Amygdala (tissue), 56 donors: ENCODE results near the gene FOS.

Experiments used
- DNase-seq, 56 donors: peaks; one replicate each; lab custom pipeline; 2025; lab: John Stamatoyannopoulos, UW

The FOS gene

DNA sequence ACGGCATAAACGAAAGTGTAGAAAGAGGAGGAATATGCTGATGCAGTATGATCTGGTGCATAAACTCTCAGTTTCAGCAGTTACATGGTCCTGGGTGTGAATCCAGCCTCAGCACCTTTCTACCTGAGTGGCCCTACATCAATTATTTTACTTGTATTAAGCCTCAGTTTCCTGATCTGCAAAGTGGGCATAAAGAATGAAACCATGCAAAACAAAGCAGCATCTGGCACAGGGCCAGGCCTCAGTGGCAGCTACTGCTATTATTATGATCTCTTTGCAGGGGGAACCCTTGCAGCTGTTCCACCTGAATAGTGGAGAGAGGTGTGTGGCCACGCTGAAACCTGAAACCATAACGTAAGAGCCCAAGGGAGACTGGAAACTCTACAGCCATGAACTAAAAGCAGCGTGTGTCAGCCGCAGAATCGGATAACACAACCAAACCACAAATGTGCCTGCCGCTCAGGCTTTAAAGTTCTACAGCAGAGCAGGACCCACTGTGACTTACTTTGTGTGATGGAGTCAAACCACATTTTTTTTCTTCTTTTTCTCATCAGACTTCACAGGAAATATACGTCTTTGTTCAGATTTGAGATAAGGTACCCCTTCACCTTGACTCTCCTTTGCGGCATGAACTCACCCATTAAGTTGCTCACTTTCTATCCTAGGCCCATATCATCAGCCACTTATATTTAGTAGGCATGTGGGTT is 29.2 kb upstream of the FOS start:
- DNase-seq: no peak

DNA sequence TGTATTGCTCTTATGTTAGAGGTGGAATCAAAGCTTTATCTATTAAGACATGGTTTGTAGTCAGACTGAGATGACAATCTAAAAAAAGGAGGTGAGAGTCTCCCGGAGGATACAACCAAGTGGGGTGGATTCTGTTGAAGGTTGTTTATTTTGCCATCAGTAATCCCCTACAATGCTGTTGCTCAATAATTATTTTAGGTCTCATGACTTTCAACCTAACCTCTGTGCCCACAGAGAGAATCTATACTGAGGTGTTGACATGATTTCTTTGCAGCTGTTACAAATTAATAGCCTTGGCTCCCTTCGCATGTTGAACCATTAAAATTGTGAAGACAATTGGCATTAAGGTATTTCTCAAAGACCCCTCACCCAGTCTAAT is 28.7 kb upstream of the FOS start:
- DNase-seq: no peak

DNA sequence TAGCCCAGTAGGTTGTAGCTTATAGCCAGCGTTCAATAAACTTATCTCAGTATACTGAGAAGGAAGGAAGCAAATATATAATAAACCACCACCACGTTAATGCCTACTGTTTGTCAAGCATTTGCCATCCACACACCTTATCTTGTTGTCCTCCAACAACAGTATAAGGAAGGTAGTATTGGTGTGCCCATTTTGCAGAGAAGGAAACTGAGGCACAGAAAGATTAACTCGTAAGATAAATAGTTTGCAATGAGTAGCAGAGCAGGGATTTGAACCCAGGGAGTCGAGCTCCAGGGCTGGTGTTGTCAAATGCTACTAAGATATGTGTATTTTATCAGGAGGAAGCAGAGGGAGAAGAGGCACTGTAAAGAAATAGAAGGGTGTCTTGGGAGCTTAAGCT is 27.8 kb upstream of the FOS start:
- DNase-seq: no peak

DNA sequence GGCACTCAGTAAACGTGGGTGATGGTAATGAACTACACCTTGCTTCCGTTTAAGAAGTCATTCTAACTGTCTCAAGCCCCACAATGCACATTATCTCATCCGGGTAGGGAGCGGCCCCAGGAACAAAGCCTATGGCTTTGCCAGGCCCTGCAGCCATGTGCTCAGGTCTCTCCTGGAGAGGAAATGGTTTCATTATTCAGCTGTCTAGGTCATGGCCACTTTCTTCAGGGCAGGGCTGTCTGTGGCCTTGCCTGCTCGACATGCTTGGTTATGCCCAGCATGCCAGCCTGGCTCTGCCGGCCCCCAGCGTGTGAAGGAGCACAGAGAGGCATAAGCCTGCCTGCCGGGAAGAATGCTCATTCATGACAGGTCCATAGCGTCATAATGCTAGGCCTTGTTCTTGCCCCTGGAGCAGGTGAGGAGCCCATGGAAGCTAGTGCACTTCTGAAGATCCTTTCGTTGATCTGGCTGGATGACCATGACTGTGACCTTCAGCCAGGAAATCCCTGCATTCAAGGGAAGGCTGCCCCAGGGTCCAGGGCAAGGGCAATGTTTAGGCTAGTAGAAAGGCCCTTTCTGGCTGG is 26.3 kb upstream of the FOS start:
- no peak for DNase-seq

DNA sequence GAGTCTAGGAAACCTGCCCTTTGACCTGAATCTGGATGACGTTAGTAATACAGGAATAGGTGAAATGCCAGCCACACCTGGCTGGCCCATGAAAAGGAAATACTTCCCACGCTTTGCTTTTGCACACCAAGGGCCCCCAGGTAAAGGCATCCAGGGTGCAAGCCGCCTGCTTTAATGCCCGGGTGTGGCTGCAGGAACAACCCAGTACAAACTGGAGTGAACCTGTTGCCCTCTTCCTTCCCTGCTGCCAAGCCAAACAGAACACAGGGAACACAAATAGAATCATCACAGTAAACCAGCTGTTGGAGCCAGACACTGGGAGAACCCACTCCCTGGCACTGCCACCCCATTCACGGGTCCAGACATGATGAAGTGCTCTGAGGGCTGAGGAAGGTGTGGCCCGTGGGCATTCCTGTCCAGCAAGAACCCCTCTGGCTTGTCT is 24.2 kb upstream of the FOS start:
- DNase-seq: no peak

DNA sequence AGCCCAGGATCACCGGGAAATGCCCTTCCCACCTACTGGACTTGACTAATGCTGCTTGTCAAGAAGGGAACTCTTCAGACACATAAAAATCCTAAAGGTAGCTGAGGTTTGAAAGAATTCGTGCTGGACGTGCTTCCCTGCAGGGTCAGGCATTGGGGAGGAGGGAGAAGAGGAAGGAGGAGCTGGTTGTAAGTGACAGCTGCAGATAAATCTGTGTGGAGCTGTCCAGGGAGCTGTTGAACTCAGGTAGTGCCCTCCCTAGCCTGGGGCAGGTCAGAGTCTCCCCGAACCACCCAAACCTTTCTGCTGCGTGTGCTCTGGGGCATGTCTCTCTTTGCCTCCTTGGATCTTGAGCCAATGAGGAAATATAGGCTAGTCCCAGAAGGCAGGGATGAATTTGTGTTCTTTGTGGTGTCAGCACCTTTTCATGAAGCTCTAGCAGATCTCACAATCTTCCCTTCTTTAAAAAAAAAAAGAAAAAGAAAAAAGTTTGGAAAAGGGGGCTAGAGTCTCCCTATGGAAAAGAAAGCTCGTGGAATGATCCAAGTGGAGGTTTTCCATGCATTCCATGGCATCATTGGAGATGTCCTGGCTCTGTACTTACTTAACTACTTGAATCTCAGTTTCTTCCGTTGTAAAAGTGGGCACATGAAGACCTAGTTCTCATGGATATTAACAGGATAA is 23.6 kb upstream of the FOS start:
- DNase-seq: no peak

DNA sequence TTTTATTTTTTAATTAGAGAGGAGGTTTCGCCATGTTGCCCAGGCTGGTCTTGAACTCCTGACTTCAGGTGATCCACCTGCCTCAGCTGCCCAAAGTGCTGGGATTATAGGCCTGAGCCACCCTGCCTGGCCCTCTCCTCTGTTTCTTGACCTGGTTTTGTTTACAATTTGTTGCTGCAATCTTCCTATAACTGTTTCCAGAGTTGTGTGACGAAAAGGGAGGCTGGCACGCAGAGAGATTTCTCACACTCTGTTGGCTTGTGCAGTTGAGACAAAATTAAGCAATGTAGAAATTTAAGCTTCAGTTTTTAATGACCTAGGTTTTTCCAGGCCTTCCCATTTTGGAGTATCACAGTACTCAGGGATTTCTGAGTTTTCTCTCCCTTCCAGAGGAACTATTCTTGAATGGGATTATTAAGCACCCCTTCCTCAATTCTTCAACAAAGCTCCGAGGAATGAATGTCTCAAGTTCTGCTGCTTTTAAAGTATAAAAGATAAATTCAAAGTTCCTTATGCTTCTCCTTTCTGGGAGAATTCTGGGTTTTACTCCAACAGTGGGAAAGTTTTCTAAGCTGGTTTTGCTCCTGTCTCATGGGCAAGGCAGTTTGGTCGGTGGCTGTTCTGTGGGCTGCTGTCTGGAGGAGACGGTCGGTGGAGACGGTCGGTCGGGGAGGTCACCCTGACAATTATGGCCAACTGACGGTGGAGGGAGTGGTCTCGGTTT is 20.4 kb upstream of the FOS start:
- no peak for DNase-seq

DNA sequence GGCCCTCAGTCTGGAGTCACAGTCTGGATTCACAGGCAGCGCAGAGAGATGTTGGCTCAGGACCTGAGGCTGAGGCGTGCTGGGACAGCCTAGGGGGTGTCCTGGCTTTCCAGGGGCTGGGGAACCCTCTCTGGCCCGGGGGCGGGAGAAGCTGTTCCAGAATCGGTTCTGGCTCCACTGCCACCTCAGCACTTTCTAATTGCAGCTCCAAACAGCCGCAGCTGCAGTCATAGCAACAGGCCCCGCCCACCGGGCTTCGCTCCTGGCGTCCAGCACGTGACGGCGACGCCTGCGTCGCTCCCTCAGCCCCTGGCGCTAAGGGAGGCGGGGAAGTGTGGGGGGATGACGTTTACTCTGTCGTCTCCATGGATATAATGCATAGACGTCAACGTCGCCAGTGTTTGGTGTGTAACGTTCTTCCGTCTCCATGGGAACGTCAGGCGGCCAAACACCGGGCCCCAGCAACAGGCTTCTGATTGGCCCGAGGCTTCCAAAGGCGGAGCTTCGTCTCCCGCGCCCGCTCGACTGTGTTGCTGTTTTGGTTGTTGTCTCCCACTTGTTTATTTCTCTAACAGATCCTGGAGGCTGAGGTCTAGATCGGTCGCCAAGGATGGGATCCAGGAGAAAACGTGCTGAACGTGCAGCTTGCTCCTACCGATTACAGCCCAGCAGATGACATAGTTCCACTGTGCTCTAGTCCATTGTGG is 19.7 kb upstream of the FOS start:
- peak; percentile 73 to 100 (median 97) for DNase-seq

DNA sequence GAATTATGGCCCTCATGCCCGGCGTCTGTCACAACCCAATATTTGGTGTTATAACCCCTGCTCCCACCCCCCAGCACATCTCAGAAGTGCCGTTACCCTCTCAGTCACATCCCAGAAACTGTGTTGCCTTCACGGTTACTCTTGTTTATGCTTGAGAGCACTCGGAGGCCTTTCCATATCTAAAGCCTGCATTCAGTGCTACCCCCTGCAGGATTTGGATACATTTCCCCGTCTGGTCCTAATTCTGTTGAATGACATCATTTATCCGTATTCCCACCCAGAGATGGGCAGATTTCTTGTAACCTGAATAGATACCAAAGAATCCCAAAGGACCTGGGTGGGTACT is 19.1 kb upstream of the FOS start:
- DNase-seq: no peak

DNA sequence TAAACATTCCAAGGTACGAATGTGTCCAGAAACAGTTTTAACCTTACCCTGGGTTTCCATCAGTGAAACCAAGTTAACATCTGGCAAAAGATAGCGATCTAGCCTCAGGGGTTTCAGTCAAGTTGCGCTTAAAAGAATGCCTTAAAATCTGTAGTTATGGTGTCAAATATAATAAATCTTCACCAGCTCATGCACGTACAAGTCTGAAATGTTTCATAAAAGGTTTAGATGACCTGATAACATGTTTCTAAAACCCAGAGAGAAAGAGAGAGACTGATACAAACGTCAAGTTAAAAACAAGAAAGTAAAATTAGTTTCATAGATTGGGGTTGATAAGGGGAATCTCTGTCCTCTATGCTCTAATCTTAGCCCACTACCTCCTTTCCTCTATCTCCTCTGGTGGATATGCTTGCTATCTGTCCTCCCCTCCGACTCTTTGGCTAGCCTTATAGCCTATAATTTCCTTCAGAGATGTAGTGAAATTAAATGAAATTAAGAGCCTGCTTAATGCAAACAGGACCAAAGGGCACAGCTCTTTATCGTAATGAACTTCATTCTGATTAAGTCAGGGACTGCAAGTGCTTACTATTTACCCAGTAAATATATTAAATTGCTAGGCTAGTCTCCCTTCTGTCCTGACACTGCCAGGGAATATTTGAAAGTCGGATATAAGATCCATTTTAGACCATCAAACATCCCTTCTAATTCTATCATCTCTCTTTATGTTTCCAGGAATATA is 18.4 kb upstream of the FOS start:
- DNase-seq: no peak

DNA sequence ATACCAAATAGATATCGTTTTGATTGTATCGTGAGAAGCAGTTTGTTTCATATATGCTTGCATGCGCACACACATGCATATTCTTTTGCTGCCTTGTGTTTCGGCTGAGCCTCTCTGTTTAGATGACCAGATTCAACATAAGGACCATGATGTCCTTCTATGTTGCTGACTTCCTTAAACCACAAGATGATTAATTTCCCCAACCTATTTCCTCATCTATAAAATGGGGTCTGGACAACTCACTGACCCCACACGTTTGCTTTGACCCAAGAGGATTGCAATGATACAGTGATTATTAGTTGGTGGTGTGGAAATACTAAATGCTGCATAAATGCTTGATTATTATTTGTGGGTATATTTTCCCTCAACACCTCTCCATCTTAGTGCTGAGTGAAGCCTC is 16.8 kb upstream of the FOS start:
- DNase-seq: no peak

DNA sequence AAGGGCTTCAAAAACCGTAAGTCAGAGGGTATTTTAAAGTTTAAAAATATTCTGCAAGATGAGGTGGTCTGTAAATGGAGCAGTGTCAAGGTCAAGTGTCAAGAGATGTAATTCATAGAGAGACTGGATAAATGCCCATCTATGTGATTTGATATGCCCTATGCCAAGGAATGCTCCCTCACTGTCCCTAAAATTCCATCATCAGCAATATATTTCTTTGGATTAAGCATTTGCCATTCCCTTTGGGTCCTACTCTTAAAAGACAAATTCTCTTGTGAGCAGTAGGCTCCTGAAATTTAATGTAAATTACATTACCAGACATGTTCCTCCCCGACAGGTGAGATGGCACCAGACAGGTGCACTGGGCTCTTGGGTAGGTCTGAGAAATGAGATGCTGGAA is 16.0 kb upstream of the FOS start:
- DNase-seq: no peak

DNA sequence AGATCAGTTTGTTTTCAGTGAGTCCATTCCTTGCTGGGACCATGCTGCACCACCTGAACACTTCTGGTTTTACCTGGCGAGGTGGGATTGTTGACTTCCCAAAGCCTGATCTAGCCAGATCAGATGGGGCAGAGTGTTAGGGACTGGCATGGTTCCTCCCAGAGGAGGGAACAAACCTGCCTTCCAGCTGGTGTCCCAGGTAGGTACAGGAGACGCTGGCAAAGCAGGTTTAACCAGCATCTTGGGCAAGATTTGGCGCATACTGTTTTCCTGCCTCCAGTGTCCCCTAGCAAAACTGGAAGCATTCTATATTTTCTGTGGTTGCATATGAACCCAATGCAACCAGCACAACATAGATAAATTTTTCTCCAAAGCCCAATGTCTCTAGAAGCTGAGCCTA is 14.6 kb upstream of the FOS start:
- DNase-seq: no peak

DNA sequence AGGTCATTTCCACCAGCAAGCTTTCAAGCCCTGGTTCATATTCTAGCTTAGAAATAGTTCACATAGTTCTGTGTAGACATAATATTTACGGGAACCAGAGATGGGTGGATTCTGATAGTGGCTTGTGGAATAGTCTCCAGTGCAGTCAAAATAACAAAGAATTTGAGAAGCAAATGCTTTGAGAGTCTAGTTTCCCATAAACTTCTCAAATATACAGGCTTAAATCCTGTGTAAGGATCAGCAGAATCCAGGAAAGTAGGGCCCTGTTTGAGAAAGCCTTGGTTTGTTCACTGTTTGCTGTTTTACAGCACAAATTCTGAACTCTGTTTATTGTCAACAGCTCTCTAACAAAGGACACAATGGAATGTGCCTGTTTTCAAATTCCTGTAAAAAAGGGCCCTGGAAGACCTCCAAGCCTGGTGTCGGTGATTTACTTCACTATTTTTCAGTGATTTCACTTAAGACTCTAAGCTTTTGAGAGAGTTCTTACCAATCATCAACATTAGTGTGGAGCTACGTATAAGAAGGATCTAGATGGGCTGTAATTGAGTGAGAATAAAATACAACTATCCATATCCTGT is 11.4 kb upstream of the FOS start:
- DNase-seq: no peak

DNA sequence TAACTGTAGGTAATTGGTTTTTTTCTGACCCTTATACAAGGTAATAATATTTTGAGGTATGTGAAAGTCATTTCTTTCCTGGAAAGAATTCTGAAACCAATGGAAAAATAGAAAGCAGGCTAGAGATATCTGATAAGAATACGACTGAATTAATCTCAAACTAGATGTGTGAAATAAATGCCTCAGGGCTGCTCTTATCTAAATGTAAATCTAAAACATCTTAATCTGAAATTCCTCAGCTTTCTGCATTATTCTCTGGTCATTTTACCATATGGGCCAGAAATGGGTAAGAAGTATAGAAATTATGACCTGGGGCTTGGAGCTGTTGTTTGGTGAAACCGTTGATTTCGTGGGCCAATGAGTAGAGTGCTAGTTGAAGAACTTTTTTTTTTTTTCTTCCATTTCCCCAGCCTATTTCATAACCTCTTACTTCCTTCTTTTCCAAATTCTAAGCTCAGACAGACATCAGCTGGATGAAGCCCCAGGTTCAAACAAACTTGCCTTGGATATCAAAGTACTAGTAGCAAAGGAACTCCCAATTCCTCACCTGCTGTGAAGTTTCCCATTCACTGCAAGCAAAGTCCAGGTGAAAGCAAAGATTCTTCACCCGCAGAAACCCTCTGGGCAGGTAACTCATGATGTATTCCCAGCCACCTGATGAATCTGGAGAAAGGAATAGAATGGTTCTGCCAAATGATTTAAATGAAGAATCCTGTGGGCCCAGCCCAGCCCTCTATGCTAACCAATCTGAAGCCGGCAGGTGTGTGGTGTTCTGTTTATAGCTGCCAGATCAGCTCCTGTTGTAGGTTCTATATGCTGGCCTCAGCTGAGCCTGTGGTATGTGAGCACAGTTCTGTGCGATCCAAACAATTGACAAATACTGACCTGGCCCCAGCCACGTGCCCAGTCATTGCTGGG is 9.7 kb upstream of the FOS start:
- no peak for DNase-seq

DNA sequence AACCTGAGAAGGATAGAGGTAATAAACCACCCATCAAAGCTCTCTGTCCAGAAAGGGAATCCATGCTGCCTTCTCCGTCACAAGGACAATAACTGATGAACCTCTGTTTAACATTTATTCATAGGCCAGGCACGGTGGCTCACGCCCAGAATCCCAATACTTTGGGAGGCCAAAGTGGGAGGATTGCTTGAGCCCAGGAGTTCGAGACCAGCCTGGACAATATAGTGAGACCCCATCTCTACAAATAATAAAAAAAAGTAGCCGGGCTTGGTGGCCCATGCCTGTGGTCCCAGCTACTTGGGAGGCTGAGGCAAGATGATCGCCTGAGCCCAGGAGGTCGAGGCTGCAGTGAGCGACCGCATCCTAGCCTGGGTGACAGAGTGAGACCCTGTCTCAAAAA is 7.1 kb upstream of the FOS start:
- no peak for DNase-seq

DNA sequence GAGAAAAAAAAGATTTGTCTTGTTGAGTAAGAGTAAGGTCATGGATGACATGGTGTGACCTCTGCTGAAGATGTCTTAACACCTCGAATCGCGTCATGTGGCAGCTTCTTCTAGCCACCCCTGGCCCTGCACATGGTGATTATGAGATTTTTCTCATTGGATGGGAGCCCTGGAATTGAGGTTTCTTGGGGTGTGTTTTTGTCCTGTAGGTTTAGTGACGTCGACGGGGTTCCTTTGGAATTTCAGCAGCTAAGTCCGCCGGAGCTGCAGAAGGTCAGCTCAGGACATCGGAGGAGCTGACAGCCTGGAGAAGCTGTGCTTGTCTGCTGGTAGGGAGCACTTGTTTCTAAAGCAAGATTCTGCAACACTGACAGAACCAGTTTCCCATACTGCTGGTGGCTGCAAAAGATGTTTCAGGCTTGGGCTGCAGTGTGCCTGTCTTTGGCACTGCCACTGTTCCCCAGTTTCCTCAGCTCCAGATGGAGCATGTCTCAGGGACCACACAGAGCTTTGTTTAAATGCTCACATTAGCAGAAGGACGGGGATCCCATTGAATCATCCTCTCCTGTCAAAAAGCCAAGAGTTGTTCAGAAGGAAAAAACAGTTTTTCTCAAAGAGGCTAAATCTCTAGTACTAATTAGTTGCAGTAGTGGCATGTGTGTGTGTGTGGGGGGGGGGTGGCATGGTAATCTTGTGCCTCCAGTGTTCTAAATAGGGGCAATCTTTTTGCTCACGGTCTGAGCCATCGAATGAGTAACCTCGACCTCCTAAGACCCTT is 5.2 kb upstream of the FOS start:
- peak in 11 of 56 donors; percentile 8 to 72 (median 27) for DNase-seq
